PC-3 (cell line): ENCODE data around the gene OXSR1. TPM values are rescaled to one million over a fixed set of nuclear protein-coding genes. Genes with fewer than 3 reads are reported as not detected.
A peak's percentile ranks its signal among the peaks of the same experiment; 100 is the strongest.

Source experiments
- ATAC-seq: fragments of 200-7000 bp; cut with Tn5 transposase; 2 replicates; pipeline ENCODE4 v1.9.1; 2020; ENCODE audit warnings: mild to moderate bottlenecking, moderate library complexity
- BruUV-seq: library from RNA; stranded (reverse); fragments of 400-500 nt; replicated peaks from 2 replicates; lab custom pipeline; 2021; lab: Mats Ljungman, UMichigan
- CTCF ChIA-PET: fragments of 300-600 bp; sonication (Branson Sonifier 250); formaldehyde crosslinking; loops from one replicate; lab custom pipeline; 2022; ENCODE audit warnings: antibody characterized with exemption; lab: Charles Lee
- POLR2A ChIA-PET: fragments of 300-600 bp; sonication (Branson Sonifier 250); formaldehyde crosslinking; loops from one replicate; lab custom pipeline; 2022; ENCODE audit warnings: antibody characterized with exemption; ENCODE audit not compliant: unreplicated experiment; lab: Charles Lee
- DNase-seq: peaks from one replicate; pipeline ENCODE4 v3.0.0-alpha.2; 2015
- H2AFZ ChIP-seq: fragments of 300-600 bp; sonication (generic); 2 replicates; pipeline ENCODE4 v1.6.0; 2016; ENCODE audit warnings: antibody characterized with exemption, low read length
- H3F3A ChIP-seq: fragments of 300-600 bp; sonication (generic); one replicate; pipeline ENCODE4 v1.6.0; 2017; ENCODE audit warnings: antibody characterized with exemption, low read length, control low read depth, mild to moderate bottlenecking; ENCODE audit not compliant: unreplicated experiment
- H3K27ac ChIP-seq: fragments of 300-600 bp; sonication (generic); 2 replicates; pipeline ENCODE4 v1.5.1; 2016; ENCODE audit warnings: mild to moderate bottlenecking, low read length
- H3K27me3 ChIP-seq: fragments of 300-600 bp; sonication (generic); 2 replicates; pipeline ENCODE4 v1.6.1; 2016; ENCODE audit warnings: low read length, mixed read lengths
- H3K36me3 ChIP-seq: fragments of 300-600 bp; sonication (generic); 2 replicates; pipeline ENCODE4 v1.6.1; 2016; ENCODE audit warnings: low read depth, mixed run types, low read length, mixed read lengths
- H3K4me1 ChIP-seq: fragments of 300-600 bp; sonication (generic); 2 replicates; pipeline ENCODE4 v1.5.1; 2016; ENCODE audit warnings: low read length; ENCODE audit not compliant: insufficient read depth
- H3K4me2 ChIP-seq: fragments of 300-600 bp; sonication (generic); 2 replicates; pipeline ENCODE4 v1.6.0; 2016; ENCODE audit warnings: low read length
- H3K4me3 ChIP-seq: fragments of 300-600 bp; sonication (generic); 2 replicates; pipeline ENCODE4 v1.5.1; 2016; ENCODE audit warnings: mild to moderate bottlenecking, low read length, mixed read lengths
- H3K79me2 ChIP-seq: fragments of 300-600 bp; sonication (generic); 2 replicates; pipeline ENCODE4 v1.6.1; 2017; ENCODE audit warnings: low read length, mixed read lengths
- H3K9ac ChIP-seq: fragments of 300-600 bp; sonication (generic); 2 replicates; pipeline ENCODE4 v1.6.0; 2016; ENCODE audit warnings: mild to moderate bottlenecking, low read length
- H3K9me2 ChIP-seq: fragments of 300-600 bp; sonication (generic); replicated peaks from 2 replicates; pipeline ENCODE4 v1.6.1; 2016; ENCODE audit warnings: mixed run types, low read length, mixed read lengths
- H3K9me3 ChIP-seq: fragments of 300-600 bp; sonication (generic); 2 replicates; pipeline ENCODE4 v1.6.1; 2016; ENCODE audit warnings: low read length, mixed read lengths
- H4K20me1 ChIP-seq: fragments of 300-600 bp; sonication (generic); 2 replicates; pipeline ENCODE4 v1.6.1; 2016; ENCODE audit warnings: low read length, mixed read lengths
- EZH2 ChIP-seq: fragments of 300-600 bp; sonication (generic); IDR thresholded peaks from one replicate; pipeline ENCODE4 v1.6.1; 2017; ENCODE audit warnings: antibody characterized with exemption, mild to moderate bottlenecking, low read length; ENCODE audit not compliant: unreplicated experiment
- EZH2phosphoT487 ChIP-seq: fragments of 300-600 bp; sonication (generic); IDR thresholded peaks from 2 replicates; pipeline ENCODE4 v1.6.1; 2018; ENCODE audit warnings: mild to moderate bottlenecking, antibody characterized with exemption, low read length, borderline replicate concordance
- intact Hi-C: fragments of 100-400 bp; cut with micrococcal nuclease; formaldehyde crosslinking; loops from 2 replicates; pipeline ENCODE4 v1.9.0; 2023
- total RNA-seq: library from RNA; depleted of rRNA; stranded (reverse); fragments of >200 nt; gene quantifications from 2 replicates; pipeline ENCODE4 v1.2.3, GENCODE V29; 2014
- TF ChIP-seq, protein P1 (sequence below): fragments of 300-600 bp; sonication (generic); conservative IDR thresholded peaks from 2 replicates; pipeline ENCODE4 v1.5.1; 2017; ENCODE audit warnings: antibody characterized with exemption, low read depth, mild to moderate bottlenecking, low read length

OXSR1 gene
- total RNA-seq, 1 experiment from 2014 or later, result 42.2 TPM

- Histone ChIP-seq H3K36me3 (peaks cover 74% of the 10 kb centered on the region), H3K27ac (no peak overlapping the region), H2AFZ (no peak overlapping the region), H3K4me1 (peaks cover 11% of the 10 kb centered on the region), H3K4me2 (no peak overlapping the region), H3K79me2 (no peaks in the 10 kb centered on the region), H3K9ac (no peak overlapping the region), H3K27me3 (no peaks in the 10 kb centered on the region), H3K9me3 (no peaks in the 10 kb centered on the region), H4K20me1 (peaks cover 4% of the 10 kb centered on the region; the same call in 1 of the 2 replicates), H3K9me2 (no peaks in the 10 kb centered on the region), H3K4me3 (no peak overlapping the region), H3F3A (peaks cover 4% of the 10 kb centered on the region)
- ChIA-PET POLR2A (no interaction called here), CTCF (no interaction called here)
- ATAC-seq (no peak), DNase-seq (no peak)
- TF ChIP-seq, protein P1, sequence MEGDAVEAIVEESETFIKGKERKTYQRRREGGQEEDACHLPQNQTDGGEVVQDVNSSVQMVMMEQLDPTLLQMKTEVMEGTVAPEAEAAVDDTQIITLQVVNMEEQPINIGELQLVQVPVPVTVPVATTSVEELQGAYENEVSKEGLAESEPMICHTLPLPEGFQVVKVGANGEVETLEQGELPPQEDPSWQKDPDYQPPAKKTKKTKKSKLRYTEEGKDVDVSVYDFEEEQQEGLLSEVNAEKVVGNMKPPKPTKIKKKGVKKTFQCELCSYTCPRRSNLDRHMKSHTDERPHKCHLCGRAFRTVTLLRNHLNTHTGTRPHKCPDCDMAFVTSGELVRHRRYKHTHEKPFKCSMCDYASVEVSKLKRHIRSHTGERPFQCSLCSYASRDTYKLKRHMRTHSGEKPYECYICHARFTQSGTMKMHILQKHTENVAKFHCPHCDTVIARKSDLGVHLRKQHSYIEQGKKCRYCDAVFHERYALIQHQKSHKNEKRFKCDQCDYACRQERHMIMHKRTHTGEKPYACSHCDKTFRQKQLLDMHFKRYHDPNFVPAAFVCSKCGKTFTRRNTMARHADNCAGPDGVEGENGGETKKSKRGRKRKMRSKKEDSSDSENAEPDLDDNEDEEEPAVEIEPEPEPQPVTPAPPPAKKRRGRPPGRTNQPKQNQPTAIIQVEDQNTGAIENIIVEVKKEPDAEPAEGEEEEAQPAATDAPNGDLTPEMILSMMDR, result 0 out of 2 replicates have a peak, but pooled peaks have one; percentile 17
- no peak for TF ChIP-seq EZH2phosphoT487
- intact Hi-C loops, result no loop called here
- no TSS peak for BruUV-seq
Observed at GRCh38 chr3:38251197-38251596, 85.9 kb downstream of the OXSR1 start.

- H3K9me3 ChIP-seq, result no peaks in the 10 kb centered on the region
- TF ChIP-seq, protein P1, result no peak
- TF ChIP-seq EZH2phosphoT487, result no peak
- no peak for TF ChIP-seq EZH2
- H3K79me2 ChIP-seq, result no peaks in the 10 kb centered on the region
- H4K20me1 ChIP-seq, result no peaks in the 10 kb centered on the region
- no peak for DNase-seq
- ChIA-PET CTCF (no interaction called here), POLR2A (no interaction called here)
- no peaks in the 10 kb centered on the region for H3K27me3 ChIP-seq
- H2AFZ ChIP-seq, result no peak overlapping the region
- intact Hi-C loops, result no loop called here
- H3K27ac ChIP-seq, result no peak overlapping the region
- H3K9ac ChIP-seq, result no peak overlapping the region
- no TSS peak for BruUV-seq
- no peak overlapping the region for H3K4me3 ChIP-seq
- no peaks in the 10 kb centered on the region for H3F3A ChIP-seq
- peaks cover 56% of the 10 kb centered on the region for H3K36me3 ChIP-seq
- H3K4me1 ChIP-seq, result no peaks in the 10 kb centered on the region
- no peaks in the 10 kb centered on the region for H3K9me2 ChIP-seq
- H3K4me2 ChIP-seq, result no peak overlapping the region
- no peak for ATAC-seq
Observed at GRCh38 chr3:38253704-38254103, 88.4 kb downstream of the OXSR1 start.

- CTCF ChIA-PET, result no interaction called here
Observed at GRCh38 chr3:38254872-38255271, 89.5 kb downstream of the OXSR1 start.

More at GRCh38 chr3:38254872-38255271, 89.5 kb downstream of the OXSR1 start:
- no peak overlapping the region for H2AFZ ChIP-seq
- intact Hi-C loops, result no loop called here
- no TSS peak for BruUV-seq
- H3K36me3 ChIP-seq, result peaks cover 44% of the 10 kb centered on the region
- no peak overlapping the region for H3K27ac ChIP-seq
- H3K9ac ChIP-seq, result no peak overlapping the region
- H3K9me3 ChIP-seq, result no peaks in the 10 kb centered on the region
- ATAC-seq, result no peak
- no peaks in the 10 kb centered on the region for H3F3A ChIP-seq
- no peaks in the 10 kb centered on the region for H3K79me2 ChIP-seq
- no peaks in the 10 kb centered on the region for H3K9me2 ChIP-seq
- DNase-seq, result no peak
- H3K4me2 ChIP-seq, result no peak overlapping the region
- H3K4me3 ChIP-seq, result no peak overlapping the region
- H4K20me1 ChIP-seq, result no peaks in the 10 kb centered on the region
- TF ChIP-seq, protein P1, result no peak
- no peak for TF ChIP-seq EZH2phosphoT487
- no peak for TF ChIP-seq EZH2
- H3K4me1 ChIP-seq, result no peaks in the 10 kb centered on the region
- POLR2A ChIA-PET, result no interaction called here
- H3K27me3 ChIP-seq, result no peaks in the 10 kb centered on the region
